WTC11 (cell line): ENCODE measurements around the gene OR13H1. TPM values are rescaled to one million over a fixed set of nuclear protein-coding genes. Genes with fewer than 3 reads are reported as not detected.

ENCODE experiments used
- ATAC-seq: fragments of 200-7000 bp; cut with Tn5 transposase; 2 replicates; pipeline ENCODE4 v1.10.0; 2021; ENCODE audit warnings: mild to moderate bottlenecking, moderate library complexity
- CTCF ChIA-PET: fragments of 300-600 bp; sonication (Branson Sonifier 250); formaldehyde crosslinking; loops from one replicate; lab custom pipeline; 2021; ENCODE audit warnings: antibody characterized with exemption; lab: Charles Lee
- POLR2A ChIA-PET: fragments of 350-600 bp; sonication (Branson Sonifier 250); formaldehyde crosslinking; loops from one replicate; lab custom pipeline; 2021; ENCODE audit warnings: antibody characterized with exemption; lab: Charles Lee
- DNase-seq: peaks from one replicate; pipeline ENCODE4 v3.0.0; 2021; ENCODE audit warnings: low spot score
- H3K27ac Mint-ChIP-seq: 2 replicates; pipeline ENCODE4 v1.8.0; 2021; ENCODE audit warnings: mixed read lengths
- H3K27me3 Mint-ChIP-seq: 2 replicates; pipeline ENCODE4 v1.8.0; 2021; ENCODE audit warnings: low read depth, mild to moderate bottlenecking, moderate library complexity, mixed read lengths
- H3K36me3 Mint-ChIP-seq: 2 replicates; pipeline ENCODE4 v1.8.0; 2021; ENCODE audit warnings: mixed read lengths
- H3K4me1 Mint-ChIP-seq: 2 replicates; pipeline ENCODE4 v1.8.0; 2022; ENCODE audit warnings: mixed read lengths
- H3K4me3 Mint-ChIP-seq: 2 replicates; pipeline ENCODE4 v1.8.0; 2021; ENCODE audit warnings: mild to moderate bottlenecking, moderate library complexity, mixed read lengths
- H3K9me3 Mint-ChIP-seq: 2 replicates; pipeline ENCODE4 v1.8.0; 2021; ENCODE audit warnings: mixed read lengths
- CBFB ChIP-seq: sonication (generic); formaldehyde crosslinking; IDR thresholded peaks from 2 replicates; pipeline ENCODE4 v1.8.1; 2022; ENCODE audit warnings: mild to moderate bottlenecking, low read depth, missing genetic modification reagents
- E2F4 ChIP-seq: sonication (generic); formaldehyde crosslinking; IDR thresholded peaks from 2 replicates; pipeline ENCODE4 v1.8.1; 2022; ENCODE audit warnings: low read depth, mild to moderate bottlenecking, moderate library complexity, missing genetic modification reagents, borderline replicate concordance
- EMX1 ChIP-seq: fragments of 250-450 bp; sonication (Bioruptor Pico); IDR thresholded peaks from 2 replicates; pipeline ENCODE4 v1.8.0; 2021; ENCODE audit warnings: mild to moderate bottlenecking
- FOXP4 ChIP-seq: sonication (generic); formaldehyde crosslinking; IDR thresholded peaks from 2 replicates; pipeline ENCODE4 v1.8.0; 2022; ENCODE audit warnings: mild to moderate bottlenecking, missing genetic modification reagents
- HMGXB4 ChIP-seq: sonication (generic); formaldehyde crosslinking; IDR thresholded peaks from 2 replicates; pipeline ENCODE4 v1.8.1; 2023; ENCODE audit warnings: mild to moderate bottlenecking, moderate library complexity, missing genetic modification reagents
- MLX ChIP-seq: sonication (generic); formaldehyde crosslinking; IDR thresholded peaks from 2 replicates; pipeline ENCODE4 v1.8.1; 2023; ENCODE audit warnings: mild to moderate bottlenecking, missing genetic modification reagents, moderate library complexity
- NFYB ChIP-seq: sonication (generic); formaldehyde crosslinking; conservative IDR thresholded peaks from 2 replicates; pipeline ENCODE4 v1.8.0; 2022; ENCODE audit warnings: low read depth, missing genetic modification reagents
- NR2C2 ChIP-seq: sonication (generic); formaldehyde crosslinking; IDR thresholded peaks from 2 replicates; pipeline ENCODE4 v1.8.0; 2022; ENCODE audit warnings: mild to moderate bottlenecking, missing genetic modification reagents
- PRDM15 ChIP-seq: sonication (generic); formaldehyde crosslinking; IDR thresholded peaks from 2 replicates; pipeline ENCODE4 v1.8.0; 2022; ENCODE audit warnings: missing genetic modification reagents
- RORB ChIP-seq: fragments of 250-450 bp; sonication (Bioruptor Pico); IDR thresholded peaks from 2 replicates; pipeline ENCODE4 v1.9.0; 2021; ENCODE audit warnings: mild to moderate bottlenecking
- SP1 ChIP-seq: sonication (generic); formaldehyde crosslinking; conservative IDR thresholded peaks from 2 replicates; pipeline ENCODE4 v1.8.1; 2022; ENCODE audit warnings: missing genetic modification reagents
- TEAD4 ChIP-seq: sonication (generic); formaldehyde crosslinking; IDR thresholded peaks from 2 replicates; pipeline ENCODE4 v1.8.0; 2022; ENCODE audit warnings: mild to moderate bottlenecking, missing genetic modification reagents
- USF1 ChIP-seq: sonication (generic); formaldehyde crosslinking; IDR thresholded peaks from 2 replicates; pipeline ENCODE4 v1.8.0; 2022; ENCODE audit warnings: mild to moderate bottlenecking, missing genetic modification reagents
- ZBTB21 ChIP-seq: sonication (generic); formaldehyde crosslinking; IDR thresholded peaks from 2 replicates; pipeline ENCODE4 v1.8.1; 2023; ENCODE audit warnings: mild to moderate bottlenecking, missing genetic modification reagents, borderline replicate concordance
- ZNF219 ChIP-seq: sonication (generic); formaldehyde crosslinking; IDR thresholded peaks from 2 replicates; pipeline ENCODE4 v1.8.0; 2023; ENCODE audit warnings: missing genetic modification reagents, mild to moderate bottlenecking, borderline replicate concordance
- ZNF281 ChIP-seq: sonication (generic); formaldehyde crosslinking; IDR thresholded peaks from 2 replicates; pipeline ENCODE4 v1.8.0; 2023; ENCODE audit warnings: mild to moderate bottlenecking, missing genetic modification reagents
- ZNF317 ChIP-seq: sonication (generic); formaldehyde crosslinking; IDR thresholded peaks from 2 replicates; pipeline ENCODE4 v1.8.1; 2023; ENCODE audit warnings: low read depth, mild to moderate bottlenecking, moderate library complexity, missing genetic modification reagents, borderline replicate concordance
- ZNF425 ChIP-seq: fragments of 250-450 bp; sonication (Bioruptor Pico); conservative IDR thresholded peaks from 2 replicates; pipeline ENCODE4 v1.9.0; 2021; ENCODE audit warnings: mild to moderate bottlenecking
- total RNA-seq: library from RNA; stranded (reverse); gene quantifications from 3 replicates; pipeline ENCODE4 v1.2.3, GENCODE V29; 2021

The OR13H1 gene
- total RNA-seq, 1 experiment from 2014 or later = not detected

- TF ChIP-seq ZNF281 = no peak
Observed at GRCh38 chrX:131565909-131566308, 22.0 kb downstream of the OR13H1 start (continued).

GRCh38 chrX:131571348-131571747, 27.5 kb downstream of the OR13H1 start:
- no peaks in the 10 kb centered on the region for H3K36me3 Mint-ChIP-seq
- no peak overlapping the region for H3K27ac Mint-ChIP-seq
- CTCF ChIA-PET = interaction anchor here (1.0 kb wide), 1 partner anchor 503 kb away, joined by 3 read pairs; no protein-coding TSS in a partner anchor
- H3K4me1 Mint-ChIP-seq = peaks cover 35% of the 10 kb centered on the region
- DNase-seq (no peak), ATAC-seq (no peak)
- POLR2A ChIA-PET = no interaction called here
- H3K27me3 Mint-ChIP-seq = no peaks in the 10 kb centered on the region
- H3K4me3 Mint-ChIP-seq = no peak overlapping the region
- H3K9me3 Mint-ChIP-seq = no peaks in the 10 kb centered on the region
- TF ChIP-seq FOXP4 = no peak
- no peak for TF ChIP-seq EMX1 (CRISPR knock-in tag)
- no peak for TF ChIP-seq E2F4
- TF ChIP-seq USF1 (CRISPR knock-in tag) = no peak
- no peak for TF ChIP-seq HMGXB4 (CRISPR knock-in tag)
- no peak for TF ChIP-seq CBFB
- TF ChIP-seq ZNF317 = no peak
- TF ChIP-seq MLX = no peak
- no peak for TF ChIP-seq ZBTB21 (CRISPR knock-in tag)
- TF ChIP-seq RORB = no peak
- TF ChIP-seq SP1 = no peak
- TF ChIP-seq ZNF219 (CRISPR knock-in tag) = no peak
- TF ChIP-seq NR2C2 (CRISPR knock-in tag) = no peak
- no peak for TF ChIP-seq ZNF425 (CRISPR knock-in tag)
- TF ChIP-seq NFYB (CRISPR knock-in tag) = no peak
- no peak for TF ChIP-seq PRDM15 (CRISPR knock-in tag)
- TF ChIP-seq TEAD4 (CRISPR knock-in tag) = no peak
